22Rv1 (cell line): ENCODE measurements around the gene VMP1.

ENCODE experiments used
- ZFX ChIP-seq: fragments of 450-650 bp; IDR thresholded peaks from 2 replicates; pipeline ENCODE4 v1.6.1; 2017; ENCODE audit warnings: antibody characterized with exemption, borderline replicate concordance
- TF ChIP-seq, protein P1 (sequence below): fragments of 450-650 bp; IDR thresholded peaks from 2 replicates; pipeline ENCODE4 v1.5.1; 2017; ENCODE audit warnings: mild to moderate bottlenecking

DNA sequence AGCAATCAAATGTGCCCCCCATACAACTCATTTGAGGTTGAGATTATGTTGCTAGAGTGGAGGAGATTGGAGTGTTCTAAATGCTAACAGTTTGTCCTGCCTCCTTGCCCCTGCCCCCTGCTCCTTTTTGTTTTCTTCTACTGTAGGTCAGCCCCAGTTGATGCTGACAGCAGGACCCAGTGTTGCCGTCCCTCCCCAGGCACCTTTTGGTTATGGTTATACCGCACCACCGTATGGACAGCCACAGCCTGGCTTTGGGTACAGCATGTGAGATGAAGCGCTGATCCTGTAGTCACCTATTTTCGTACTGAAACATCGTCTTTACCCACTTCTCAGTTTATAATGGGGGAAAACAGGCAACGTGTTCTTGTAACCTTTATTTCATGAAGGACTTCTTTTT is 13.9 kb upstream of the VMP1 start:
- TF ChIP-seq, protein P1, sequence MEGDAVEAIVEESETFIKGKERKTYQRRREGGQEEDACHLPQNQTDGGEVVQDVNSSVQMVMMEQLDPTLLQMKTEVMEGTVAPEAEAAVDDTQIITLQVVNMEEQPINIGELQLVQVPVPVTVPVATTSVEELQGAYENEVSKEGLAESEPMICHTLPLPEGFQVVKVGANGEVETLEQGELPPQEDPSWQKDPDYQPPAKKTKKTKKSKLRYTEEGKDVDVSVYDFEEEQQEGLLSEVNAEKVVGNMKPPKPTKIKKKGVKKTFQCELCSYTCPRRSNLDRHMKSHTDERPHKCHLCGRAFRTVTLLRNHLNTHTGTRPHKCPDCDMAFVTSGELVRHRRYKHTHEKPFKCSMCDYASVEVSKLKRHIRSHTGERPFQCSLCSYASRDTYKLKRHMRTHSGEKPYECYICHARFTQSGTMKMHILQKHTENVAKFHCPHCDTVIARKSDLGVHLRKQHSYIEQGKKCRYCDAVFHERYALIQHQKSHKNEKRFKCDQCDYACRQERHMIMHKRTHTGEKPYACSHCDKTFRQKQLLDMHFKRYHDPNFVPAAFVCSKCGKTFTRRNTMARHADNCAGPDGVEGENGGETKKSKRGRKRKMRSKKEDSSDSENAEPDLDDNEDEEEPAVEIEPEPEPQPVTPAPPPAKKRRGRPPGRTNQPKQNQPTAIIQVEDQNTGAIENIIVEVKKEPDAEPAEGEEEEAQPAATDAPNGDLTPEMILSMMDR = no peak
- TF ChIP-seq ZFX = no peak
